ENCODE results near the gene FAM217B. TPM values are rescaled to one million over a fixed set of nuclear protein-coding genes. Genes with fewer than 3 reads are reported as not detected.

Gene FAM217B
- total and polyA plus RNA-seq, 10 donors = 4.6 to 22.4 (median 17.9) TPM

GRCh38 chr20:59947376-59947775, 7.2 kb downstream of the FAM217B start:
- Histone ChIP-seq H3K27ac (no peak overlapping the region), H3K4me3 (no peak overlapping the region)
- intact Hi-C loops (cut with DNase I; ENCODE audit: low total_unique reads) = no loop called here

GRCh38 chr20:59948212-59948611, 8.0 kb downstream of the FAM217B start:
- Histone ChIP-seq H3K27me3 (replicated peaks in 1 of 7) (no peaks in the 10 kb centered on the region), H3K27ac (peak overlapping the region in 6 of 8 donors; percentile 2 to 80 (median 67)), H3K4me1 (peaks cover 6 to 59% (median 25%) of the 10 kb centered on the region in 6 donors), H3K9me3 (no peaks in the 10 kb centered on the region), H3K36me3 (peaks cover 0 to 50% (median 20%) of the 10 kb centered on the region in 6 donors), H3K4me3 (no peak overlapping the region)
- intact Hi-C loops (cut with DNase I; ENCODE audit: low total_unique reads) = no loop called here
- 27 to 54% (median 38%) methylated on average over 1 of the region's 1 CpG for WGBS, 5 donors
- TF ChIP-seq CTCF (IDR thresholded peaks at IDR 0.05 in 8 of 11, conservative IDR thresholded peaks at IDR 0.05 in 3 of 11) = no peak
- TF ChIP-seq POLR2AphosphoS5 (IDR thresholded peaks at IDR 0.05) = no peak
- no peak for TF ChIP-seq POLR2A (IDR thresholded peaks at IDR 0.05)
- no peak for DNase-seq

More at GRCh38 chr20:59947376-59947775, 7.2 kb downstream of the FAM217B start:
- peaks cover 6 to 68% (median 26%) of the 10 kb centered on the region in 6 donors for H3K4me1 ChIP-seq
- no peaks in the 10 kb centered on the region for H3K27me3 ChIP-seq (replicated peaks in 1 of 7)
- TF ChIP-seq CTCF (IDR thresholded peaks at IDR 0.05 in 8 of 11, conservative IDR thresholded peaks at IDR 0.05 in 3 of 11) = no peak
- no peak for TF ChIP-seq POLR2A (IDR thresholded peaks at IDR 0.05)
- no peak for TF ChIP-seq POLR2AphosphoS5 (IDR thresholded peaks at IDR 0.05)
- DNase-seq = no peak
- H3K36me3 ChIP-seq = peaks cover 0 to 56% (median 26%) of the 10 kb centered on the region in 6 donors
- WGBS, 5 donors = 65 to 88% (median 73%) methylated on average over 8 of the region's 8 CpGs
- no peaks in the 10 kb centered on the region for H3K9me3 ChIP-seq

- Histone ChIP-seq H3K27me3 (replicated peaks in 1 of 7) (no peaks in the 10 kb centered on the region), H3K4me1 (peaks cover 6 to 54% (median 25%) of the 10 kb centered on the region in 6 donors), H3K27ac (peak overlapping the region in 7 of 8 donors; percentile 2 to 80 (median 66)), H3K36me3 (peaks cover 0 to 42% (median 13%) of the 10 kb centered on the region in 6 donors), H3K9me3 (no peaks in the 10 kb centered on the region), H3K4me3 (peak overlapping the region in 1 of 8 donors; percentile 37)
- intact Hi-C loops (cut with DNase I; ENCODE audit: low total_unique reads) = no loop called here
- DNase-seq = no peak
- WGBS, 5 donors = 33 to 39% (median 35%) methylated on average over 7 of the region's 7 CpGs
- TF ChIP-seq POLR2AphosphoS5 (IDR thresholded peaks at IDR 0.05) = no peak
- TF ChIP-seq POLR2A (IDR thresholded peaks at IDR 0.05) = no peak
- peak; percentile 18 to 75 (median 66) for TF ChIP-seq CTCF (IDR thresholded peaks at IDR 0.05 in 8 of 11, conservative IDR thresholded peaks at IDR 0.05 in 3 of 11)
Measured at GRCh38 chr20:59948828-59949720, 8.9 kb downstream of the FAM217B start.

GRCh38 chr20:59949911-59950310, 9.7 kb downstream of the FAM217B start:
- WGBS, 5 donors = 90 to 97% (median 96%) methylated on average over 6 of the region's 6 CpGs
- no peak for DNase-seq
- intact Hi-C loops (cut with DNase I; ENCODE audit: low total_unique reads) = no loop called here
- H3K9me3 ChIP-seq = no peaks in the 10 kb centered on the region
- no peak for TF ChIP-seq POLR2AphosphoS5 (IDR thresholded peaks at IDR 0.05)
- TF ChIP-seq POLR2A (IDR thresholded peaks at IDR 0.05) = no peak
- TF ChIP-seq CTCF (IDR thresholded peaks at IDR 0.05 in 8 of 11, conservative IDR thresholded peaks at IDR 0.05 in 3 of 11) = no peak
- H3K4me3 ChIP-seq = no peak overlapping the region
- peak overlapping the region in 2 of 8 donors; percentile 72 to 80 for H3K27ac ChIP-seq
- peaks cover 0 to 33% (median 5%) of the 10 kb centered on the region in 6 donors for H3K36me3 ChIP-seq
- no peaks in the 10 kb centered on the region for H3K27me3 ChIP-seq (replicated peaks in 1 of 7)
- H3K4me1 ChIP-seq = peaks cover 6 to 48% (median 22%) of the 10 kb centered on the region in 6 donors
